CD4-positive, alpha-beta T cell (primary cell): ENCODE data around the gene TBR1. TPM values are rescaled to one million over a fixed set of nuclear protein-coding genes. Genes with fewer than 3 reads are reported as not detected.
A peak's percentile ranks its signal among the peaks of the same experiment; 100 is the strongest.

Experiments
- ATAC-seq: fragments of 200-7000 bp; cut with Tn5 transposase; one replicate; pipeline ENCODE4 v1.10.0; 2022; ENCODE audit warnings: mild to moderate bottlenecking; ENCODE audit not compliant: poor library complexity
- CTCF ChIA-PET: fragments of 350-600 bp; sonication (Branson Sonifier 250); formaldehyde crosslinking; loops from one replicate; lab custom pipeline; 2021; ENCODE audit warnings: antibody characterized with exemption, inconsistent platforms; lab: Charles Lee
- POLR2A ChIA-PET: fragments of 350-600 bp; sonication (Branson Sonifier 250); formaldehyde crosslinking; loops from one replicate; lab custom pipeline; 2021; ENCODE audit warnings: antibody characterized with exemption, inconsistent platforms; lab: Charles Lee
- DNase-seq, 14 experiments: peaks; one replicate each; pipeline ENCODE4 v3.0.0-alpha.2; 2013 to 2020; ENCODE audit warnings: mixed read lengths in 2 of 14
- H3K27ac ChIP-seq, 2 donors: one replicate each; pipeline versions ENCODE4 v1.5.1 to v1.7.0; 2013; ENCODE audit warnings: low read length in 2 of 2, low read depth in 1 of 2, mild to moderate bottlenecking in 1 of 2
- H3K27me3 ChIP-seq, 2 experiments: 1 replicate in 1 of 2; 2 replicates in 1 of 2; pipeline versions ENCODE4 v1.6.1 to v1.7.0; 2013; ENCODE audit warnings: low read length in 2 of 2, control low read depth in 1 of 2, mild to moderate bottlenecking in 1 of 2, moderate library complexity in 1 of 2; ENCODE audit not compliant: insufficient read depth in 2 of 2, control insufficient read depth in 1 of 2
- H3K36me3 ChIP-seq: one replicate; pipeline ENCODE4 v1.6.1; 2013; ENCODE audit warnings: low read length, control low read depth; ENCODE audit not compliant: insufficient read depth
- H3K4me1 ChIP-seq: one replicate; pipeline ENCODE4 v1.6.1; 2013; ENCODE audit warnings: low read length, control low read depth; ENCODE audit not compliant: insufficient read depth
- H3K4me3 ChIP-seq: one replicate; pipeline ENCODE4 v1.5.1; 2013; ENCODE audit warnings: mild to moderate bottlenecking, low read length, moderate library complexity
- H3K9me3 ChIP-seq, 2 experiments: 1 replicate in 1 of 2; 2 replicates in 1 of 2; pipeline versions ENCODE4 v1.6.1 to v1.7.0; 2013; ENCODE audit warnings: low read length in 2 of 2, mild to moderate bottlenecking in 2 of 2, control low read depth in 1 of 2, moderate library complexity in 1 of 2; ENCODE audit not compliant: control insufficient read depth in 1 of 2, insufficient read depth in 1 of 2
- H3K27ac Mint-ChIP-seq: one replicate; pipeline ENCODE4 v1.8.0; 2020; ENCODE audit warnings: mixed read lengths
- H3K27me3 Mint-ChIP-seq: one replicate; pipeline ENCODE4 v1.8.0; 2021; ENCODE audit warnings: mixed read lengths
- H3K36me3 Mint-ChIP-seq: one replicate; pipeline ENCODE4 v1.8.0; 2021; ENCODE audit warnings: low read depth, mixed read lengths
- H3K4me1 Mint-ChIP-seq: one replicate; pipeline ENCODE4 v1.8.0; 2021; ENCODE audit warnings: low read depth, mixed read lengths
- H3K4me3 Mint-ChIP-seq: one replicate; pipeline ENCODE4 v1.8.0; 2020; ENCODE audit warnings: mild to moderate bottlenecking, mixed read lengths
- H3K9me3 Mint-ChIP-seq: one replicate; pipeline ENCODE4 v1.8.0; 2020; ENCODE audit warnings: mixed read lengths
- CTCF ChIP-seq: fragments of 200-600 bp; IDR thresholded peaks from one replicate; pipeline ENCODE4 v1.8.0; 2022; ENCODE audit warnings: antibody characterized with exemption, mild to moderate bottlenecking
- intact Hi-C, 2 experiments: fragments of 100-400 bp; cut with DNase I in 1 of 2; cut with micrococcal nuclease in 1 of 2; formaldehyde crosslinking; loops; one replicate each; pipeline versions ENCODE4 v1.15.1 to v1.9.0; 2023 to 2025; cut with DNase I, micrococcal nuclease
- total RNA-seq, 174 experiments: library from RNA in 2 of 174; stranded (reverse) in 2 of 174; gene quantifications; one replicate each; pipeline ENCODE4 v1.2.3 and lab custom pipeline; 2021 to 2026

Gene TBR1
- total RNA-seq, 2 experiments from 2014 or later: not detected

GRCh38 chr2:161417438-161418274 is 1.6 kb downstream of the TBR1 start:
- Mint-ChIP-seq H3K4me1 (peaks cover 59% of the 10 kb centered on the region), H3K4me3 (peak overlapping the region; percentile 30)

GRCh38 chr2:161418275-161418714 is 2.2 kb downstream of the TBR1 start:
- H3K27me3 ChIP-seq: peaks cover 84 to 96% of the 10 kb centered on the region in 2 experiments
- Mint-ChIP-seq H3K36me3 (no peaks in the 10 kb centered on the region), H3K27me3 (peaks cover 92% of the 10 kb centered on the region), H3K9me3 (no peaks in the 10 kb centered on the region), H3K4me3 (no peak overlapping the region), H3K27ac (no peak overlapping the region), H3K4me1 (peaks cover 65% of the 10 kb centered on the region)
- H3K4me1 ChIP-seq: peaks cover 50% of the 10 kb centered on the region
- intact Hi-C loops: loop anchor here in 1 of 2 experiments (5.0 kb wide), 1 partner anchor 281 kb away; no protein-coding TSS in a partner anchor
- DNase-seq (no peak), ATAC-seq (no peak)
- H3K4me3 ChIP-seq: no peak overlapping the region
- ChIA-PET CTCF (interaction anchor here (0.6 kb wide), 1 partner anchor 151 kb away, joined by 3 read pairs; no protein-coding TSS in a partner anchor), POLR2A (no interaction called here)
- no peak overlapping the region for H3K27ac ChIP-seq
- no peak for TF ChIP-seq CTCF
- no peaks in the 10 kb centered on the region for H3K36me3 ChIP-seq
- peaks cover 0 to 23% of the 10 kb centered on the region in 2 experiments for H3K9me3 ChIP-seq

More at GRCh38 chr2:161417438-161418274, 1.6 kb downstream of the TBR1 start:
- no peak overlapping the region for H3K27ac ChIP-seq
- H3K4me1 ChIP-seq: peaks cover 48% of the 10 kb centered on the region
- no peak overlapping the region for H3K4me3 ChIP-seq
- Mint-ChIP-seq H3K27ac (no peak overlapping the region), H3K9me3 (no peaks in the 10 kb centered on the region), H3K27me3 (peaks cover 91% of the 10 kb centered on the region), H3K36me3 (no peaks in the 10 kb centered on the region)
- H3K27me3 ChIP-seq: peaks cover 77 to 90% of the 10 kb centered on the region in 2 experiments
- DNase-seq (no peak), ATAC-seq (no peak)
- ChIA-PET CTCF (interaction anchor here (0.6 kb wide), 1 partner anchor 150 kb away, joined by 3 read pairs; no protein-coding TSS in a partner anchor), POLR2A (no interaction called here)
- H3K9me3 ChIP-seq: peaks cover 0 to 20% of the 10 kb centered on the region in 2 experiments
- H3K36me3 ChIP-seq: no peaks in the 10 kb centered on the region
- intact Hi-C loops: loop anchor here in 1 of 2 experiments (5.0 kb wide), 1 partner anchor 280 kb away; no protein-coding TSS in a partner anchor
- TF ChIP-seq CTCF: no peak

- peaks cover 0 to 26% of the 10 kb centered on the region in 2 experiments for H3K9me3 ChIP-seq
- Mint-ChIP-seq H3K4me3 (no peak overlapping the region), H3K36me3 (no peaks in the 10 kb centered on the region), H3K27ac (no peak overlapping the region), H3K9me3 (no peaks in the 10 kb centered on the region), H3K27me3 (peaks cover 87% of the 10 kb centered on the region), H3K4me1 (peaks cover 61% of the 10 kb centered on the region)
- POLR2A ChIA-PET: interaction anchor here (1.0 kb wide), 1 partner anchor 111 kb away, joined by 3 read pairs; the partner anchor contains the start of gene PSMD14
- no peak overlapping the region for H3K27ac ChIP-seq
- no peaks in the 10 kb centered on the region for H3K36me3 ChIP-seq
- H3K27me3 ChIP-seq: peaks cover 82 to 99% of the 10 kb centered on the region in 2 experiments
- ATAC-seq (no peak), DNase-seq (peak in 2 of 14 experiments; percentile 16 to 23)
- H3K4me3 ChIP-seq: no peak overlapping the region
- CTCF ChIA-PET: no interaction called here
- intact Hi-C loops: loop anchor here in 1 of 2 experiments (5.0 kb wide), 1 partner anchor 282 kb away; no protein-coding TSS in a partner anchor
- H3K4me1 ChIP-seq: peaks cover 56% of the 10 kb centered on the region
- TF ChIP-seq CTCF: no peak
These were observed 2.9 kb downstream of the TBR1 start for GRCh38 chr2:161418715-161419637.
